HEK293 (cell line): ENCODE results near the gene NELL2.

Experiments
- CTCF ChIP-seq: fragments of 450-650 bp; formaldehyde crosslinking; IDR thresholded peaks from 2 replicates; pipeline ENCODE4 v1.5.1; 2016; ENCODE audit warnings: missing biosample characterization, missing genetic modification characterization
- MYNN ChIP-seq: fragments of 450-650 bp; formaldehyde crosslinking; IDR thresholded peaks from 2 replicates; pipeline ENCODE4 v1.5.1; 2016; ENCODE audit warnings: missing biosample characterization, missing genetic modification characterization, borderline replicate concordance
- SETDB1 ChIP-seq: IDR thresholded peaks from one replicate; pipeline ENCODE4 v1.6.1; 2017; ENCODE audit warnings: mild to moderate bottlenecking, low read length, moderate library complexity, mixed read lengths; ENCODE audit not compliant: insufficient read length
- ZFP69B ChIP-seq: fragments of 450-650 bp; formaldehyde crosslinking; IDR thresholded peaks from 2 replicates; pipeline ENCODE4 v1.5.1; 2016; ENCODE audit warnings: missing biosample characterization, missing genetic modification characterization
- ZNF24 ChIP-seq: fragments of 450-650 bp; formaldehyde crosslinking; IDR thresholded peaks from 2 replicates; pipeline ENCODE4 v1.5.1; 2016; ENCODE audit warnings: missing biosample characterization, missing genetic modification characterization

- TF ChIP-seq CTCF (no peak), ZNF24 (tag by site-specific recombination) (no peak), SETDB1 (no peak), MYNN (no peak), ZFP69B (tag by site-specific recombination) (no peak)
These were observed 28.7 kb downstream of the NELL2 start for GRCh38 chr12:44847403-44847802.
